Endothelial cell of umbilical vein (primary cell): ENCODE measurements around the gene DENND1B.

Source experiments
- MYC ChIP-seq: IDR thresholded peaks from one replicate; pipeline ENCODE4 v1.6.1; 2011; ENCODE audit warnings: mild to moderate bottlenecking, low read depth, low read length
- POLR2A ChIP-seq: IDR thresholded peaks from 2 replicates; pipeline ENCODE4 v1.6.1; 2012; ENCODE audit warnings: low read depth, mild to moderate bottlenecking, control low read depth, low read length
- POLR2AphosphoS5 ChIP-seq: IDR thresholded peaks from 2 replicates; pipeline ENCODE4 v1.6.1; 2012; ENCODE audit warnings: low read depth, mild to moderate bottlenecking, control low read depth, low read length, moderate library complexity; ENCODE audit not compliant: insufficient read depth
- TF ChIP-seq, protein P1 (sequence below), 2 donors: IDR thresholded peaks; 1 replicate in 1 of 2; 2 replicates in 1 of 2; pipeline ENCODE4 v1.5.1; 2011; ENCODE audit warnings: low read length in 2 of 2, mild to moderate bottlenecking in 2 of 2, moderate library complexity in 2 of 2, control low read depth in 1 of 2, inconsistent platforms in 1 of 2, low read depth in 1 of 2; ENCODE audit not compliant: insufficient read depth in 1 of 2; ENCODE audit errors: extremely low read depth in 1 of 2

- TF ChIP-seq, protein P1, sequence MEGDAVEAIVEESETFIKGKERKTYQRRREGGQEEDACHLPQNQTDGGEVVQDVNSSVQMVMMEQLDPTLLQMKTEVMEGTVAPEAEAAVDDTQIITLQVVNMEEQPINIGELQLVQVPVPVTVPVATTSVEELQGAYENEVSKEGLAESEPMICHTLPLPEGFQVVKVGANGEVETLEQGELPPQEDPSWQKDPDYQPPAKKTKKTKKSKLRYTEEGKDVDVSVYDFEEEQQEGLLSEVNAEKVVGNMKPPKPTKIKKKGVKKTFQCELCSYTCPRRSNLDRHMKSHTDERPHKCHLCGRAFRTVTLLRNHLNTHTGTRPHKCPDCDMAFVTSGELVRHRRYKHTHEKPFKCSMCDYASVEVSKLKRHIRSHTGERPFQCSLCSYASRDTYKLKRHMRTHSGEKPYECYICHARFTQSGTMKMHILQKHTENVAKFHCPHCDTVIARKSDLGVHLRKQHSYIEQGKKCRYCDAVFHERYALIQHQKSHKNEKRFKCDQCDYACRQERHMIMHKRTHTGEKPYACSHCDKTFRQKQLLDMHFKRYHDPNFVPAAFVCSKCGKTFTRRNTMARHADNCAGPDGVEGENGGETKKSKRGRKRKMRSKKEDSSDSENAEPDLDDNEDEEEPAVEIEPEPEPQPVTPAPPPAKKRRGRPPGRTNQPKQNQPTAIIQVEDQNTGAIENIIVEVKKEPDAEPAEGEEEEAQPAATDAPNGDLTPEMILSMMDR (IDR thresholded peaks at IDR 0.05; ENCODE audit: extremely low read depth in 1 of 2, insufficient read depth in 1 of 2, low read depth in 1 of 2, low read length in 2 of 2): no peak
- TF ChIP-seq POLR2AphosphoS5: no peak
- TF ChIP-seq POLR2A: no peak
- TF ChIP-seq MYC: no peak
Observed at GRCh38 chr1:197763307-197763706, 12.0 kb downstream of the DENND1B start.
